Measurements from ENCODE around the gene FHL3. TPM values are rescaled to one million over a fixed set of nuclear protein-coding genes. Genes with fewer than 3 reads are reported as not detected.

Gene FHL3
- total and polyA plus RNA-seq, 2 donors = 4.0 to 18.7 TPM

- Histone ChIP-seq H3K4me3 (ENCODE audit: low read length in 2 of 2) (peak within 1 kb of the TSS in 1 of 2 donors; percentile 52), H3K27ac (ENCODE audit: low read depth in 1 of 2, low read length in 1 of 2) (no peak within 1 kb of the TSS), H3K4me1 (ENCODE audit: control insufficient read depth in 2 of 2, insufficient read depth in 2 of 2, low read length in 2 of 2) (peaks cover 9 to 14% of the 10 kb centered on the region in 2 donors), H3K27me3 (ENCODE audit: control insufficient read depth in 2 of 2, insufficient read depth in 1 of 2, low read length in 1 of 2) (peaks cover 74 to 90% of the 10 kb centered on the region in 2 donors), H3K36me3 (ENCODE audit: control insufficient read depth in 2 of 2, insufficient read depth in 2 of 2, low read length in 1 of 2) (no peaks in the 10 kb centered on the region), H3K9me3 (ENCODE audit: control insufficient read depth in 2 of 2, insufficient read depth in 1 of 2, low read length in 1 of 2) (no peaks in the 10 kb centered on the region)
- DNase-seq (ENCODE audit: low read depth in 6 of 9, low spot score in 9 of 9) = no peak
- under 1% methylated on average over 92 of the region's 92 CpGs for WGBS
Observed at GRCh38 chr1:38046333-38046883, 41.1 kb upstream of the FHL3 start, which contains the start of gene POU3F1. Gene POU3F1, minus strand, starts transcription at chr1:38046793. Its CDS starts 50 bp downstream, at chr1:38046743.

DNA sequence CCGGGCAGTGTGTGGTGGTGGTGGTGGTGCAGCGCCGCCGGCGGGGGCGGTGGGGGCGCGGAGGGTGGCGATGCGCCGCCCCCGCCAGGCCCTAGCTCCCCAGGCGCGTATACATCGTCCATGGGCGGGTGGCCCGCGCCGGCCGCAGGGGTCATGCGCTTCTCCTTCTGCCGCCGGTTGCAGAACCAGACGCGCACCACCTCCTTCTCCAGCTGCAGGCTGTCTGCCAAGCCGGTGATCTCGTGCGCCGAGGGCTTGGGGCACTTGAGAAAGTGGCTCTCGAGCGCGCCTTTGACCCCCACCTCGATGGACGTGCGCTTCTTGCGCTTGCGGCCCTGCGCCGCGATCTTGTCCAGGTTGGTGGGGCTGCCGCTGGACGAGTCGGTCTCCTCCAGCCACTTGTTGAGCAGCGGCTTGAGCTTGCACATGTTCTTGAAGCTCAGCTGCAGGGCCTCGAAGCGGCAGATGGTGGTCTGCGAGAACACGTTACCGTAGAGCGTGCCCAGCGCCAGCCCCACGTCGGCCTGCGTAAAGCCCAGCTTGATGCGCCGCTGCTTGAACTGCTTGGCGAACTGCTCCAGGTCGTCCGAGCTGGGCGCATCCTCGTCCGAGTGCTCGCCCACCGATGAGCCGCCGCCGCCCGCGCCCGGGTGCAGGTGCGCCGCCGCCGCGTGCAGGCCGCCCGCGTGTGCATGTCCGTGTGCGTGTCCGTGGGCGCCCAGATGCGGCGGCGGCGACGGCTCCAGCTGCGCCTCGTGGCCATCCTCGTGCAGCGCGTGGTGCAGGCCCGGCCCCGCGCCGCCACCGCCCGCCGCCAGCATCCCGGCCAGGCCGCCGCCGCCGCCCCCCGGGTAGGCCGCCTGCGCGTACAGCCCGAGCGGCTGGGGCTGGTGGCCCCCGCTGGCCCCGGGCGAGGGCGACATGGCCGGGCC is 40.4 kb upstream of the FHL3 start:
- Histone ChIP-seq H3K4me1 (ENCODE audit: control insufficient read depth in 2 of 2, insufficient read depth in 2 of 2, low read length in 2 of 2) (peaks cover 9 to 14% of the 10 kb centered on the region in 2 donors), H3K36me3 (ENCODE audit: control insufficient read depth in 2 of 2, insufficient read depth in 2 of 2, low read length in 1 of 2) (no peaks in the 10 kb centered on the region), H3K27ac (ENCODE audit: low read depth in 1 of 2, low read length in 1 of 2) (no peak overlapping the region), H3K27me3 (ENCODE audit: control insufficient read depth in 2 of 2, insufficient read depth in 1 of 2, low read length in 1 of 2) (peaks cover 79 to 90% of the 10 kb centered on the region in 2 donors), H3K9me3 (ENCODE audit: control insufficient read depth in 2 of 2, insufficient read depth in 1 of 2, low read length in 1 of 2) (no peaks in the 10 kb centered on the region), H3K4me3 (ENCODE audit: low read length in 2 of 2) (peak overlapping the region in 1 of 2 donors; percentile 52)
- WGBS = 5% methylated on average over 115 of the region's 115 CpGs
- DNase-seq (ENCODE audit: low read depth in 6 of 9, low spot score in 9 of 9) = peak in 1 of 9 donors; percentile 18

- peaks cover 81 to 86% of the 10 kb centered on the region in 2 donors for H3K27me3 ChIP-seq (ENCODE audit: control insufficient read depth in 2 of 2, insufficient read depth in 1 of 2, low read length in 1 of 2)
- 5% methylated on average over 70 of the region's 70 CpGs for WGBS
- H3K4me3 ChIP-seq (ENCODE audit: low read length in 2 of 2) = peak overlapping the region in 1 of 2 donors; percentile 15
- no peaks in the 10 kb centered on the region for H3K36me3 ChIP-seq (ENCODE audit: control insufficient read depth in 2 of 2, insufficient read depth in 2 of 2, low read length in 1 of 2)
- H3K4me1 ChIP-seq (ENCODE audit: control insufficient read depth in 2 of 2, insufficient read depth in 2 of 2, low read length in 2 of 2) = peaks cover 9 to 14% of the 10 kb centered on the region in 2 donors
- no peaks in the 10 kb centered on the region for H3K9me3 ChIP-seq (ENCODE audit: control insufficient read depth in 2 of 2, insufficient read depth in 1 of 2, low read length in 1 of 2)
- H3K27ac ChIP-seq (ENCODE audit: low read depth in 1 of 2, low read length in 1 of 2) = no peak overlapping the region
- DNase-seq (ENCODE audit: low read depth in 6 of 9, low spot score in 9 of 9) = no peak
Observed at GRCh38 chr1:38044221-38045215, 39.2 kb upstream of the FHL3 start.

- Histone ChIP-seq H3K27me3 (ENCODE audit: control insufficient read depth in 2 of 2, insufficient read depth in 1 of 2, low read length in 1 of 2) (peaks cover 77 to 85% of the 10 kb centered on the region in 2 donors), H3K27ac (ENCODE audit: low read depth in 1 of 2, low read length in 1 of 2) (no peak overlapping the region), H3K4me1 (ENCODE audit: control insufficient read depth in 2 of 2, insufficient read depth in 2 of 2, low read length in 2 of 2) (peaks cover 9 to 14% of the 10 kb centered on the region in 2 donors), H3K4me3 (ENCODE audit: low read length in 2 of 2) (no peak overlapping the region), H3K36me3 (ENCODE audit: control insufficient read depth in 2 of 2, insufficient read depth in 2 of 2, low read length in 1 of 2) (no peaks in the 10 kb centered on the region), H3K9me3 (ENCODE audit: control insufficient read depth in 2 of 2, insufficient read depth in 1 of 2, low read length in 1 of 2) (no peaks in the 10 kb centered on the region)
- no peak for DNase-seq (ENCODE audit: low read depth in 6 of 9, low spot score in 9 of 9)
- WGBS = 87% methylated on average over 12 of the region's 12 CpGs
Observed at GRCh38 chr1:38043036-38043747, 37.9 kb upstream of the FHL3 start.

GRCh38 chr1:38041936-38042834 is 36.9 kb upstream of the FHL3 start:
- no peak for DNase-seq (ENCODE audit: low read depth in 6 of 9, low spot score in 9 of 9)
- Histone ChIP-seq H3K9me3 (ENCODE audit: control insufficient read depth in 2 of 2, insufficient read depth in 1 of 2, low read length in 1 of 2) (no peaks in the 10 kb centered on the region), H3K27ac (ENCODE audit: low read depth in 1 of 2, low read length in 1 of 2) (no peak overlapping the region), H3K4me1 (ENCODE audit: control insufficient read depth in 2 of 2, insufficient read depth in 2 of 2, low read length in 2 of 2) (peaks cover 9 to 12% of the 10 kb centered on the region in 2 donors), H3K4me3 (ENCODE audit: low read length in 2 of 2) (no peak overlapping the region), H3K27me3 (ENCODE audit: control insufficient read depth in 2 of 2, insufficient read depth in 1 of 2, low read length in 1 of 2) (peaks cover 67 to 74% of the 10 kb centered on the region in 2 donors), H3K36me3 (ENCODE audit: control insufficient read depth in 2 of 2, insufficient read depth in 2 of 2, low read length in 1 of 2) (no peaks in the 10 kb centered on the region)
- 84% methylated on average over 21 of the region's 21 CpGs for WGBS

GRCh38 chr1:38039331-38040088 is 34.2 kb upstream of the FHL3 start:
- WGBS = 96% methylated on average over 17 of the region's 17 CpGs
- no peak overlapping the region for H3K4me3 ChIP-seq (ENCODE audit: low read length in 2 of 2)
- H3K27me3 ChIP-seq (ENCODE audit: control insufficient read depth in 2 of 2, insufficient read depth in 1 of 2, low read length in 1 of 2) = peaks cover 41 to 55% of the 10 kb centered on the region in 2 donors
- no peaks in the 10 kb centered on the region for H3K36me3 ChIP-seq (ENCODE audit: control insufficient read depth in 2 of 2, insufficient read depth in 2 of 2, low read length in 1 of 2)
- H3K4me1 ChIP-seq (ENCODE audit: control insufficient read depth in 2 of 2, insufficient read depth in 2 of 2, low read length in 2 of 2) = peaks cover 0 to 5% of the 10 kb centered on the region in 2 donors
- H3K9me3 ChIP-seq (ENCODE audit: control insufficient read depth in 2 of 2, insufficient read depth in 1 of 2, low read length in 1 of 2) = no peaks in the 10 kb centered on the region
- H3K27ac ChIP-seq (ENCODE audit: low read depth in 1 of 2, low read length in 1 of 2) = no peak overlapping the region
- no peak for DNase-seq (ENCODE audit: low read depth in 6 of 9, low spot score in 9 of 9)

DNA sequence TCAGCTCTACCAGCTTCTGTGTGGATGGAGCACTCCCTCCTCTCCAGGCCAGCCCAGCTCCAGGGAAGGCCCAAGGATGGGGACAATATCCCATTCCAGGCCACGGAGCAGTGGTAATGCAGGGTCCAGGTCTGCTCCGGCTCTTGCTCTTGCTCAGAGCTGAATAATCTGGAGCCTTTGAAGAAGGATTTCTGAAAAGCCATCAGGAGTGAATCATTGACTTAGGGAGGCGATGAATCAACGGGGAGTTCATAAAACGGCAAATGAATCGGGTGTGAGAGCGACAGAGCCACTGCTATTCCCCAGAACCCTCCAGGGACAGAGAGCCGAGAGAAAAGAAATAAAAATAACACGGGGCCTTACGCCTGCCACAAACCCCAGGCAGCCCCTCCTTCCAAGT is 33.5 kb upstream of the FHL3 start:
- DNase-seq (ENCODE audit: low read depth in 6 of 9, low spot score in 9 of 9) = no peak
- Histone ChIP-seq H3K4me3 (ENCODE audit: low read length in 2 of 2) (no peak overlapping the region), H3K9me3 (ENCODE audit: control insufficient read depth in 2 of 2, insufficient read depth in 1 of 2, low read length in 1 of 2) (no peaks in the 10 kb centered on the region), H3K4me1 (ENCODE audit: control insufficient read depth in 2 of 2, insufficient read depth in 2 of 2, low read length in 2 of 2) (no peaks in the 10 kb centered on the region), H3K36me3 (ENCODE audit: control insufficient read depth in 2 of 2, insufficient read depth in 2 of 2, low read length in 1 of 2) (no peaks in the 10 kb centered on the region), H3K27ac (ENCODE audit: low read depth in 1 of 2, low read length in 1 of 2) (no peak overlapping the region), H3K27me3 (ENCODE audit: control insufficient read depth in 2 of 2, insufficient read depth in 1 of 2, low read length in 1 of 2) (peaks cover 34 to 49% of the 10 kb centered on the region in 2 donors)
- WGBS = 96% methylated on average over 10 of the region's 10 CpGs

Measured in thymus (tissue), 11 donors.